ENCODE results near the gene FNDC8. TPM values are rescaled to one million over a fixed set of nuclear protein-coding genes. Genes with fewer than 3 reads are reported as not detected.

The FNDC8 gene
- total and polyA plus RNA-seq, 9 of the 15 experiments (the other 6 are each of a cell fraction or from before 2014, with no cell fraction given) = 0.04 TPM; not detected in 8

- TF ChIP-seq ZBTB49 (CRISPR knock-in tag; IDR thresholded peaks at IDR 0.05; ENCODE audit: borderline replicate concordance) = no peak
- TF ChIP-seq SNIP1 (IDR thresholded peaks at IDR 0.05; ENCODE audit: low read depth) = no peak
- TF ChIP-seq MCM2 (IDR thresholded peaks at IDR 0.05; ENCODE audit: low read depth) = no peak
These were observed 43.3 kb downstream of the FNDC8 start (continued) for GRCh38 chr17:35164716-35165115.

GRCh38 chr17:35166526-35166925, 45.1 kb downstream of the FNDC8 start:
- Histone ChIP-seq H3K9me3 (replicated peaks; ENCODE audit: control insufficient read depth, insufficient read depth, low read depth, low read length) (no peaks in the 10 kb centered on the region), H4K20me1 (replicated peaks; ENCODE audit: control insufficient read depth, insufficient read depth, low read length) (no peaks in the 10 kb centered on the region), H3K27me3 (ENCODE audit: control insufficient read depth in 2 of 2, insufficient read depth in 2 of 2, low read length in 2 of 2) (peaks cover 20 to 57% of the 10 kb centered on the region in 2 experiments), H3K27ac (ENCODE audit: extremely low read depth, low read depth, low read length) (no peak overlapping the region), H3K9me1 (ENCODE audit: control insufficient read depth, insufficient read depth, low read length) (no peaks in the 10 kb centered on the region), H3K4me1 (replicated peaks in 1 of 2; ENCODE audit: control insufficient read depth in 2 of 2, insufficient read depth in 2 of 2, low read length in 2 of 2) (no peaks in the 10 kb centered on the region; a peak in 1 of 5 replicates), H3K79me2 (ENCODE audit: control insufficient read depth, insufficient read depth, low read length) (no peaks in the 10 kb centered on the region), H2AFZ (ENCODE audit: low read depth, low read length) (no peak overlapping the region), H3K4me2 (ENCODE audit: insufficient read depth, low read length) (no peak overlapping the region), H3K36me3 (ENCODE audit: control insufficient read depth, insufficient read depth, low read length) (no peaks in the 10 kb centered on the region), H3K9ac (ENCODE audit: insufficient read depth in 1 of 2, low read depth in 2 of 2, low read length in 2 of 2) (no peak overlapping the region), H3K4me3 (no peak overlapping the region)
- WGBS (ENCODE audit: insufficient coverage, low coverage, missing lambda C conversion rate) = 0% methylated on average over 4 of the region's 5 CpGs
- in situ Hi-C loops (cut with MboI) (loop anchor here (10.0 kb wide), 1 partner anchor 588 kb away; the partner anchor contains the start of gene GAS2L2), intact Hi-C loops (cut with micrococcal nuclease) (no loop called here)
- POLR2A ChIA-PET = interaction anchor here (1.4 kb wide), 1 partner anchor 16 kb away, joined by 4 read pairs; no protein-coding TSS in a partner anchor
- DNase-seq (ENCODE audit: extremely low read depth in 1 of 4, low spot score in 3 of 4) (no peak), ATAC-seq (no peak), FAIRE-seq (no peak)
- no TSS peak for BruUV-seq (replicated peaks)
- CTCF ChIA-PET (ENCODE audit: low intra/inter-chr PET ratio) = no interaction called here
- TF ChIP-seq ZNF764 (CRISPR knock-in tag; IDR thresholded peaks at IDR 0.05; ENCODE audit: low read depth) (no peak), FOXP1 (CRISPR knock-in tag; IDR thresholded peaks at IDR 0.05) (no peak), E4F1 (CRISPR knock-in tag; IDR thresholded peaks at IDR 0.05; ENCODE audit: borderline replicate concordance) (no peak), BRD9 (IDR thresholded peaks at IDR 0.05; ENCODE audit: low read depth, partially characterized antibody) (no peak), CBX1 (IDR thresholded peaks at IDR 0.05; ENCODE audit: low read depth) (no peak), TARDBP (IDR thresholded peaks at IDR 0.05) (no peak), MTA1 (IDR thresholded peaks at IDR 0.05; ENCODE audit: borderline replicate concordance) (no peak), TEAD1 (CRISPR knock-in tag; IDR thresholded peaks at IDR 0.05) (no peak), ZNF217 (CRISPR knock-in tag; IDR thresholded peaks at IDR 0.05) (no peak), BCL6 (CRISPR knock-in tag; IDR thresholded peaks at IDR 0.05) (no peak)
